ENCODE data around the gene DHRS13. TPM values are rescaled to one million over a fixed set of nuclear protein-coding genes. Genes with fewer than 3 reads are reported as not detected.
"Not testable (repeated sequence)": the region's sequence is repeated elsewhere in the genome, so short reads cannot be mapped to it uniquely, and the experiment has no call there.

Gene DHRS13
- total RNA-seq, 1 experiment from 2014 or later = 28.5 TPM

- not testable (repeated sequence) for H3K9me3 Mint-ChIP-seq; H3K36me3 Mint-ChIP-seq; H3K27me3 Mint-ChIP-seq (ENCODE audit: low read depth); ATAC-seq; DNase-seq (ENCODE audit: low spot score); H3K4me3 Mint-ChIP-seq
- Mint-ChIP-seq H3K4me1 (peaks cover 26% of the 10 kb centered on the region), H3K27ac (peak overlapping the region; percentile 37; the same call in 1 of the 2 replicates)
- ChIA-PET CTCF (interaction anchor here (0.7 to 5.1 kb wide), 4 partner anchors 14 to 224 kb away, joined by 3 to 25 read pairs (median 4); no protein-coding TSS in a partner anchor), POLR2A (interaction anchor here (0.6 kb wide), 2 partner anchors 34 to 82 kb away, joined by 3 to 4 read pairs; no protein-coding TSS in a partner anchor)
Measured at GRCh38 chr17:28893248-28894183, 9.4 kb downstream of the DHRS13 start.

- Mint-ChIP-seq H3K4me3 (no peak overlapping the region), H3K27ac (no peak overlapping the region), H3K9me3 (no peaks in the 10 kb centered on the region), H3K4me1 (peaks cover 22% of the 10 kb centered on the region), H3K27me3 (ENCODE audit: low read depth) (no peaks in the 10 kb centered on the region), H3K36me3 (peaks cover 8% of the 10 kb centered on the region)
- no peak for TF ChIP-seq ZBTB43 (CRISPR knock-in tag; IDR thresholded peaks at IDR 0.05)
- no peak for TF ChIP-seq IRF2 (CRISPR knock-in tag; IDR thresholded peaks at IDR 0.05; ENCODE audit: borderline replicate concordance, low read depth)
- TF ChIP-seq ZNF138 (CRISPR knock-in tag; conservative IDR thresholded peaks at IDR 0.05) = no peak
- TF ChIP-seq ATF3 (CRISPR knock-in tag; conservative IDR thresholded peaks at IDR 0.05) = no peak
- no peak for TF ChIP-seq ELF4 (CRISPR knock-in tag; IDR thresholded peaks at IDR 0.05; ENCODE audit: low read depth)
- TF ChIP-seq CDX4 (CRISPR knock-in tag; IDR thresholded peaks at IDR 0.05; ENCODE audit: borderline replicate concordance) = no peak
- TF ChIP-seq PRDM15 (CRISPR knock-in tag; IDR thresholded peaks at IDR 0.05) = no peak
- ChIA-PET CTCF (interaction anchor here (1.6 kb wide), 1 partner anchor 128 kb away, joined by 5 read pairs; no protein-coding TSS in a partner anchor), POLR2A (no interaction called here)
- no peak for DNase-seq (ENCODE audit: low spot score)
- no peak for ATAC-seq
Measured at GRCh38 chr17:28892024-28892423, 10.9 kb downstream of the DHRS13 start.

GRCh38 chr17:28891201-28891600 is 11.7 kb downstream of the DHRS13 start:
- DNase-seq (ENCODE audit: low spot score) (no peak), ATAC-seq (no peak)
- Mint-ChIP-seq H3K9me3 (no peaks in the 10 kb centered on the region), H3K36me3 (peaks cover 8% of the 10 kb centered on the region), H3K27me3 (ENCODE audit: low read depth) (no peaks in the 10 kb centered on the region), H3K4me3 (no peak overlapping the region), H3K4me1 (peaks cover 15% of the 10 kb centered on the region), H3K27ac (no peak overlapping the region)
- ChIA-PET POLR2A (no interaction called here), CTCF (interaction anchor here (1.4 to 1.6 kb wide), 2 partner anchors 127 to 226 kb away, joined by 5 to 8 read pairs; no protein-coding TSS in a partner anchor)
- TF ChIP-seq CREB1 (CRISPR knock-in tag; IDR thresholded peaks at IDR 0.05) (no peak), ATF1 (CRISPR knock-in tag; IDR thresholded peaks at IDR 0.05) (no peak), SOX15 (CRISPR knock-in tag; IDR thresholded peaks at IDR 0.05) (no peak), E2F5 (CRISPR knock-in tag; IDR thresholded peaks at IDR 0.05) (no peak), ATF6 (CRISPR knock-in tag; IDR thresholded peaks at IDR 0.05) (no peak), ZNF416 (CRISPR knock-in tag; IDR thresholded peaks at IDR 0.05) (no peak)
